ENCODE measurements around the gene EFEMP1. TPM values are rescaled to one million over a fixed set of nuclear protein-coding genes. Genes with fewer than 3 reads are reported as not detected.

The EFEMP1 gene
- total and polyA plus RNA-seq, 4 donors = 551 to 3,298 (median 891) TPM

DNA sequence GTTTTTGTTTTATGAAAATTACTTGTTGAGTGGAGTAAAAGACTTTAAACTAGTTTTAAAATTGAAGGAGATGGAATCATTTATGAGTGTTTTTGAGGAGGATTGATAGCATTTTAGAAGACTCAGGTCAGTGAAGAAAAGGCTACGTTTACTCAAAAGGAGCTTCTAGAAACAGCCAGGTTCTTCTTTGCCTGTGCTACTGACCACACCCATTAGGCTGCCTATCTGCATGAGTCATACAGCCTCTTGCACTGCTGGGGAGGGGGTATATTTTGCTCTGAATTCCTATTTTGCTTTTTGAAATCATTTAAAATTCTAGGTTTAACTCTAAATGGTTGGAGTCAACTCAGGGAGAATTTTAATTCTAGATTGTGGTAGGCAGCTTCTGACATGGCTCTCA is 22.3 kb downstream of the EFEMP1 start:
- Histone ChIP-seq H3K36me3 (ENCODE audit: control insufficient read depth in 1 of 2, insufficient read depth in 2 of 2, low read length in 1 of 2) (no peaks in the 10 kb centered on the region), H3K27me3 (ENCODE audit: control insufficient read depth in 1 of 2, insufficient read depth in 2 of 2, low read length in 1 of 2) (no peaks in the 10 kb centered on the region), H3K4me3 (ENCODE audit: low read length in 2 of 2) (no peak overlapping the region), H3K27ac (ENCODE audit: low read depth in 1 of 2, low read length in 2 of 2) (peak overlapping the region in 1 of 2 donors; percentile 22), H3K4me1 (ENCODE audit: control insufficient read depth in 1 of 2, insufficient read depth in 2 of 2, low read length in 2 of 2) (peaks cover 0 to 12% of the 10 kb centered on the region in 2 donors), H3K9me3 (ENCODE audit: control insufficient read depth, low read length) (no peaks in the 10 kb centered on the region)
- DNase-seq (no peak), ATAC-seq (ENCODE audit: low FRiP score) (peak; percentile 50)
- intact Hi-C loops (cut with DNase I) = no loop called here
- 0 to 4% methylated on average over 1 of the region's 1 CpG for WGBS, 2 donors

DNA sequence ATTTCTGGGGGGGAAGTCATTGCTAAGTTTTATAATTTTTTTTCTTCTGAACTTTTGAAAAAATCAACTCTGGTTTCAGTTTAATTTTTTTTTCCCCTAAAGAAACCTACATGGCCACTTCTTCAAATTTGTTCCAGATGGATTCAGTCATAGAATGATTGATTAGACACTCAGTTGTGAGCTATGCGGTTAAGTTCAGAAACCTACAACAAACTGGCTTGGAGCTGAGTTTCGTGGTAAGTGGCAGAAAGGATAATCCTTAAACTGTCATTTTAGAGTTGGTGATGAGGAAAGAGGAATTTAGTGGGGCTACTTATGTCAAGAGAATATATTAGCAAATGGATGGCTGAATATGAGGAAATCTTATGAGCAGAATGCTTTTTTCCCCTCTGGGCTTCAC is 23.7 kb downstream of the EFEMP1 start:
- intact Hi-C loops (cut with DNase I) = no loop called here
- Histone ChIP-seq H3K27ac (ENCODE audit: low read depth in 1 of 2, low read length in 2 of 2) (peak overlapping the region in 1 of 2 donors; percentile 7), H3K36me3 (ENCODE audit: control insufficient read depth in 1 of 2, insufficient read depth in 2 of 2, low read length in 1 of 2) (peaks cover 0 to 2% of the 10 kb centered on the region in 2 donors)

GRCh38 chr2:55898386-55899040 is 25.1 kb downstream of the EFEMP1 start:
- Histone ChIP-seq H3K36me3 (ENCODE audit: control insufficient read depth in 1 of 2, insufficient read depth in 2 of 2, low read length in 1 of 2) (peaks cover 0 to 2% of the 10 kb centered on the region in 2 donors), H3K4me1 (ENCODE audit: control insufficient read depth in 1 of 2, insufficient read depth in 2 of 2, low read length in 2 of 2) (peaks cover 0 to 12% of the 10 kb centered on the region in 2 donors), H3K4me3 (ENCODE audit: low read length in 2 of 2) (no peak overlapping the region), H3K27ac (ENCODE audit: low read depth in 1 of 2, low read length in 2 of 2) (peak overlapping the region in 1 of 2 donors; percentile 8), H3K27me3 (ENCODE audit: control insufficient read depth in 1 of 2, insufficient read depth in 2 of 2, low read length in 1 of 2) (no peaks in the 10 kb centered on the region), H3K9me3 (ENCODE audit: control insufficient read depth, low read length) (no peaks in the 10 kb centered on the region)
- 89 to 93% methylated on average over 5 of the region's 5 CpGs for WGBS, 2 donors
- intact Hi-C loops (cut with DNase I) = no loop called here
- ATAC-seq (ENCODE audit: low FRiP score) (no peak), DNase-seq (no peak)

More for the DNA sequence above, 23.7 kb downstream of the EFEMP1 start:
- DNase-seq = no peak
- WGBS, 2 donors = 82 to 91% methylated on average over 2 of the region's 2 CpGs
- no peaks in the 10 kb centered on the region for H3K9me3 ChIP-seq (ENCODE audit: control insufficient read depth, low read length)
- no peaks in the 10 kb centered on the region for H3K27me3 ChIP-seq (ENCODE audit: control insufficient read depth in 1 of 2, insufficient read depth in 2 of 2, low read length in 1 of 2)
- no peak for ATAC-seq (ENCODE audit: low FRiP score)
- no peak overlapping the region for H3K4me3 ChIP-seq (ENCODE audit: low read length in 2 of 2)
- peaks cover 0 to 12% of the 10 kb centered on the region in 2 donors for H3K4me1 ChIP-seq (ENCODE audit: control insufficient read depth in 1 of 2, insufficient read depth in 2 of 2, low read length in 2 of 2)

DNA sequence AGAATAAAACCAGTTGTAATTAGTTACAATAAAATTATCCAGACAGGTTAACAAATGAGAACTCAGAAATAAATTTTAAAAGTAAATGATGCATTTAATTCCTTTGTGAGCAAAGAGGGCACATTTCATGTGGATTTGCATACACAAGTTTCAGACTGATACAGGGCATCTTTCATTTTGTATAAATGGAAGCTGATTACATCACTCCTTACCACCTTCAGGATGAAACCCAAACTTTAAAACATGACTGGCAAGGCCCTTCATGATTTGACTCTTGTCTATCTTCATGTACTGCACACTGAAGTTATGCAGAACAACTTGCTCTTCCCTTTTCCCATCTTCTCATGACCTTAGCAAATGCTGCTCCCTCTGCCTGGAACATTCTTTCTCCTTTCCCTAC is 26.9 kb downstream of the EFEMP1 start:
- H3K27me3 ChIP-seq (ENCODE audit: control insufficient read depth in 1 of 2, insufficient read depth in 2 of 2, low read length in 1 of 2) = no peaks in the 10 kb centered on the region
- DNase-seq (no peak), ATAC-seq (ENCODE audit: low FRiP score) (no peak)
- H3K9me3 ChIP-seq (ENCODE audit: control insufficient read depth, low read length) = no peaks in the 10 kb centered on the region
- peaks cover 0 to 11% of the 10 kb centered on the region in 2 donors for H3K4me1 ChIP-seq (ENCODE audit: control insufficient read depth in 1 of 2, insufficient read depth in 2 of 2, low read length in 2 of 2)
- intact Hi-C loops (cut with DNase I) = no loop called here
- H3K27ac ChIP-seq (ENCODE audit: low read depth in 1 of 2, low read length in 2 of 2) = peak overlapping the region in 1 of 2 donors; percentile 40
- peaks cover 0 to 2% of the 10 kb centered on the region in 2 donors for H3K36me3 ChIP-seq (ENCODE audit: control insufficient read depth in 1 of 2, insufficient read depth in 2 of 2, low read length in 1 of 2)
- H3K4me3 ChIP-seq (ENCODE audit: low read length in 2 of 2) = no peak overlapping the region

DNA sequence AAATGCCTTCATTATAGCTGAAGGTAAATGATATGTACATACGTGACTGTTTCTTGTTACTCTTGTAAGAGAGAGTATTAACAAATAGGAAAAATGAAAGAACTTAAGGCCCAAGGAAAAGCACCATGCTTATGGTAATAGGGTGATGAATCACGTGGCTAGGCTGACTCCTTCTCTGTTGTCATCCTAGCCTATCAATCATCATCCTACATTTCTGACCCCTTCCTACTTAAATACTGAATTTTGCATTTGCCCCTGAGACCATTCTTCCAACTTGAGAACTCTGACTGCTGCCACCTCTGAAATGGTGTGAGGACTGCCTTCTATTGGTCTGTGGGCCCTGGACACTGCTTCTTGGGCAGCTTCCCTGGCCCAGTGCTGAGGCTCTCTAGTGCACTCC is 28.9 kb downstream of the EFEMP1 start:
- peaks cover 0 to 11% of the 10 kb centered on the region in 2 donors for H3K4me1 ChIP-seq (ENCODE audit: control insufficient read depth in 1 of 2, insufficient read depth in 2 of 2, low read length in 2 of 2)

GRCh38 chr2:55891671-55892094 is 31.9 kb downstream of the EFEMP1 start:
- no peak for ATAC-seq (ENCODE audit: low FRiP score)
- DNase-seq = no peak
- peaks cover 0 to 2% of the 10 kb centered on the region in 2 donors for H3K36me3 ChIP-seq (ENCODE audit: control insufficient read depth in 1 of 2, insufficient read depth in 2 of 2, low read length in 1 of 2)
- no peaks in the 10 kb centered on the region for H3K27me3 ChIP-seq (ENCODE audit: control insufficient read depth in 1 of 2, insufficient read depth in 2 of 2, low read length in 1 of 2)
- no peak overlapping the region for H3K27ac ChIP-seq (ENCODE audit: low read depth in 1 of 2, low read length in 2 of 2)
- 32 to 41% methylated on average over 2 of the region's 2 CpGs for WGBS, 2 donors
- no peaks in the 10 kb centered on the region for H3K9me3 ChIP-seq (ENCODE audit: control insufficient read depth, low read length)
- no peak overlapping the region for H3K4me3 ChIP-seq (ENCODE audit: low read length in 2 of 2)
- H3K4me1 ChIP-seq (ENCODE audit: control insufficient read depth in 1 of 2, insufficient read depth in 2 of 2, low read length in 2 of 2) = peaks cover 3 to 6% of the 10 kb centered on the region in 2 donors
- intact Hi-C loops (cut with DNase I) = no loop called here

More for the DNA sequence above, 28.9 kb downstream of the EFEMP1 start:
- Histone ChIP-seq H3K27me3 (ENCODE audit: control insufficient read depth in 1 of 2, insufficient read depth in 2 of 2, low read length in 1 of 2) (no peaks in the 10 kb centered on the region), H3K36me3 (ENCODE audit: control insufficient read depth in 1 of 2, insufficient read depth in 2 of 2, low read length in 1 of 2) (peaks cover 0 to 2% of the 10 kb centered on the region in 2 donors), H3K27ac (ENCODE audit: low read depth in 1 of 2, low read length in 2 of 2) (peak overlapping the region in 1 of 2 donors; percentile 7), H3K9me3 (ENCODE audit: control insufficient read depth, low read length) (no peaks in the 10 kb centered on the region), H3K4me3 (ENCODE audit: low read length in 2 of 2) (no peak overlapping the region)
- ATAC-seq (ENCODE audit: low FRiP score) (no peak), DNase-seq (no peak)
- intact Hi-C loops (cut with DNase I) = no loop called here
- WGBS, 2 donors = 67 to 70% methylated on average over 2 of the region's 2 CpGs

DNA sequence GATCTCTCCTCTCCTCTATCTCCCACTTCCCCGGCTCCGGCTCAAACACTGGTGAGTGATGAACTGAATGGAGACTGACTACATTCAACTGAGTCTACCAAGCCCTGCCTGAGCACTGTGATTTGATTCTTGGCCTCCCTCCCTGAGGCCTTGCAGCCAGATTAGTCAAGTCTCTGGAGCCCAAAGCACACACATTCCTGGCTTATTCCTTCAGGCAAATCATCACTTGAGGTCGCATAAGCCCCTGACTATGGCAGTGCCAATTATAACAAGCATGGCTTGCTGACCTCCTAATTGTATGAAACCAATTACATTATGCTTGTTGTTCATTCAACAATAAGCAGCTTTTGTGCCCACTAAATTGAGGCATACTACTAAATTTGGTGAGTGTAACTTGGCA is 34.6 kb downstream of the EFEMP1 start:
- Histone ChIP-seq H3K27ac (ENCODE audit: low read depth in 1 of 2, low read length in 2 of 2) (peak overlapping the region in 1 of 2 donors; percentile 46), H3K9me3 (ENCODE audit: control insufficient read depth, low read length) (no peaks in the 10 kb centered on the region), H3K4me3 (ENCODE audit: low read length in 2 of 2) (no peak overlapping the region), H3K4me1 (ENCODE audit: control insufficient read depth in 1 of 2, insufficient read depth in 2 of 2, low read length in 2 of 2) (peaks cover 3 to 7% of the 10 kb centered on the region in 2 donors), H3K27me3 (ENCODE audit: control insufficient read depth in 1 of 2, insufficient read depth in 2 of 2, low read length in 1 of 2) (no peaks in the 10 kb centered on the region), H3K36me3 (ENCODE audit: control insufficient read depth in 1 of 2, insufficient read depth in 2 of 2, low read length in 1 of 2) (no peaks in the 10 kb centered on the region)
- peak; percentile 13 for ATAC-seq (ENCODE audit: low FRiP score)
- 2 to 13% methylated on average over 3 of the region's 3 CpGs for WGBS, 2 donors
- peak in 1 of 2 donors; percentile 53 for DNase-seq
- intact Hi-C loops (cut with DNase I) = loop anchor here (5.0 to 10.0 kb wide), 4 partner anchors 33 to 106 kb away; partner anchors contain the start of gene EFEMP1 (in 2 of the 2)

DNA sequence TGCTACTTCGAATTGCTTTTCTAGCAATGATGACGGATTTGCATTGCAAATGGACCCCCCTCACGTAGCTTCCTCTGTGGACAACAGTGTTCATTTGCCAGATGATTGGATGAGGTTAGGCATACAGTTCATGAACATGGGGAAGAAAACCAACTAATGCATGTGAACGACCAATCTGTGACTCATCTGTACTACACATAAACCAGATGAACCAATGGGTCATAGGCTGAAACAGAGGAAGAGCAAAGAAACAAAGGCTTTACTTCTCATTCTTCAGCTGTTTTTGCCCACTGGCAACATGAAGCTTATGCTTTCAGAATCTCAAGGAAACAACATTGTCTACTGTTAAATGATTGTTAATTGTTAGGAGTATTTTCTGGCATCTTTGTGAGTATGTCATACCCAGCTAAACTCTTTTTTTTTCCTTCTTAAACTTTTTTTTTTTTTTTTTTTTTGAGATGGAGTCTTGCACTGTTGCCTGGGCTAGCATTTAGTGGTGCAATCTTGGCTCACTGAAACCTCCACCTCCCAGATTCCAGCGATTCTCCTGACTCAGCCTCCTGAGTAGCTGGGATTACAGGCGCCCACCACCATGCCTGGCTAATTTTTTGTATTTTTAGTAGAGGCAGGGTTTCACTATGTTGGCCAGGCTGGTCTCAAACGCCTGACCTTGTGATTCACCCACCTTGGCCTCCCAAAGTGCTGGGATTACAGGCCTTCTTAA is 35.5 kb downstream of the EFEMP1 start:
- Histone ChIP-seq H3K36me3 (ENCODE audit: control insufficient read depth in 1 of 2, insufficient read depth in 2 of 2, low read length in 1 of 2) (no peaks in the 10 kb centered on the region), H3K27me3 (ENCODE audit: control insufficient read depth in 1 of 2, insufficient read depth in 2 of 2, low read length in 1 of 2) (no peaks in the 10 kb centered on the region), H3K27ac (ENCODE audit: low read depth in 1 of 2, low read length in 2 of 2) (peak overlapping the region; percentile 43 to 93), H3K4me1 (ENCODE audit: control insufficient read depth in 1 of 2, insufficient read depth in 2 of 2, low read length in 2 of 2) (peaks cover 3 to 10% of the 10 kb centered on the region in 2 donors), H3K4me3 (ENCODE audit: low read length in 2 of 2) (no peak overlapping the region), H3K9me3 (ENCODE audit: control insufficient read depth, low read length) (no peaks in the 10 kb centered on the region)
- intact Hi-C loops (cut with DNase I) = loop anchor here (2.0 to 10.0 kb wide), 5 partner anchors 25 to 107 kb away; partner anchors contain the start of gene EFEMP1 (in 2 of the 2)
- 30 to 47% methylated on average over 7 of the region's 7 CpGs for WGBS, 2 donors
- ATAC-seq (ENCODE audit: low FRiP score) (peak; percentile 46), DNase-seq (no peak)

Data from aorta (tissue), 5 donors.